GF-D8 (cell line): ENCODE measurements around the gene DUSP2.

ENCODE experiments used
- DNase-seq: peaks from one replicate; lab custom pipeline; 2025; lab: John Stamatoyannopoulos, UW

Gene DUSP2

GRCh38 chr2:96145036-96145847, at the start of gene DUSP2:
DUSP2 (minus strand) TSS chr2:96145440; CDS start chr2:96145354, 86 bp downstream.
- DNase-seq: peak; percentile 70

- no peak for DNase-seq
These were observed 46.9 kb upstream of the DUSP2 start for GRCh38 chr2:96191937-96192670.

- DNase-seq: no peak
These were observed 43.7 kb upstream of the DUSP2 start for GRCh38 chr2:96188821-96189526.

GRCh38 chr2:96186562-96186961, 41.3 kb upstream of the DUSP2 start:
- DNase-seq: no peak

- no peak for DNase-seq
These were observed 40.3 kb upstream of the DUSP2 start for GRCh38 chr2:96185516-96185915.

- no peak for DNase-seq
These were observed 39.7 kb upstream of the DUSP2 start for GRCh38 chr2:96184989-96185388.

- no peak for DNase-seq
These were observed 38.9 kb upstream of the DUSP2 start for GRCh38 chr2:96184188-96184587.

GRCh38 chr2:96181529-96181928, 36.3 kb upstream of the DUSP2 start:
- DNase-seq: no peak

GRCh38 chr2:96180521-96180920, 35.3 kb upstream of the DUSP2 start:
- DNase-seq: no peak

- DNase-seq: no peak
These were observed 34.8 kb upstream of the DUSP2 start for GRCh38 chr2:96180002-96180401.

- DNase-seq: no peak
These were observed 31.4 kb upstream of the DUSP2 start for GRCh38 chr2:96176661-96177060.

GRCh38 chr2:96175951-96176350, 30.7 kb upstream of the DUSP2 start:
- DNase-seq: no peak

GRCh38 chr2:96174251-96175144, 29.3 kb upstream of the DUSP2 start:
- DNase-seq: peak; percentile 16

- no peak for DNase-seq
These were observed 26.6 kb upstream of the DUSP2 start for GRCh38 chr2:96171831-96172230.

- DNase-seq: no peak
These were observed 25.4 kb upstream of the DUSP2 start for GRCh38 chr2:96170626-96171025.

GRCh38 chr2:96169868-96170507, 24.7 kb upstream of the DUSP2 start:
- no peak for DNase-seq

- DNase-seq: no peak
These were observed 22.3 kb upstream of the DUSP2 start for GRCh38 chr2:96167407-96168013.

GRCh38 chr2:96164459-96165184, 19.4 kb upstream of the DUSP2 start:
- DNase-seq: no peak

- DNase-seq: no peak
These were observed 18.7 kb upstream of the DUSP2 start for GRCh38 chr2:96163768-96164429.

GRCh38 chr2:96163415-96163767, 18.2 kb upstream of the DUSP2 start:
- DNase-seq: no peak
